Trophoblast cell (in vitro differentiated cells and primary cell): Measurements from ENCODE around the gene SMOC2.
"Not testable (repeated sequence)": the region's sequence is repeated elsewhere in the genome, so short reads cannot be mapped to it uniquely, and the experiment has no call there.

Experiments used
- DNase-seq, 2 donors: peaks; one replicate each; pipeline ENCODE4 v3.0.0-alpha.2; 2016
- H2AFZ ChIP-seq: 2 replicates; pipeline ENCODE4 v1.6.1; 2013; ENCODE audit warnings: low read length, moderate library complexity, mild to moderate bottlenecking; ENCODE audit not compliant: insufficient read depth, poor library complexity
- H2AK5ac ChIP-seq: 2 replicates; pipeline ENCODE4 v1.6.1; 2013; ENCODE audit warnings: mild to moderate bottlenecking, low read length
- H2BK120ac ChIP-seq: 2 replicates; pipeline ENCODE4 v1.6.1; 2013; ENCODE audit warnings: low read length, mild to moderate bottlenecking, moderate library complexity; ENCODE audit not compliant: insufficient read depth, poor library complexity
- H2BK12ac ChIP-seq: 2 replicates; pipeline ENCODE4 v1.6.1; 2013; ENCODE audit warnings: mild to moderate bottlenecking, low read length, moderate library complexity
- H2BK5ac ChIP-seq: 2 replicates; pipeline ENCODE4 v1.6.1; 2013; ENCODE audit warnings: low read length, low read depth, moderate library complexity, mild to moderate bottlenecking; ENCODE audit not compliant: poor library complexity
- H3K14ac ChIP-seq: 2 replicates; pipeline ENCODE4 v1.6.1; 2013; ENCODE audit warnings: mild to moderate bottlenecking, low read length
- H3K18ac ChIP-seq: 2 replicates; pipeline ENCODE4 v1.6.1; 2013; ENCODE audit warnings: mild to moderate bottlenecking, low read length
- H3K23ac ChIP-seq: 2 replicates; pipeline ENCODE4 v1.6.1; 2013; ENCODE audit warnings: low read length
- H3K27ac ChIP-seq: 2 replicates; pipeline ENCODE4 v1.5.1; 2013; ENCODE audit warnings: low read depth, mild to moderate bottlenecking, inconsistent platforms, low read length, moderate library complexity
- H3K27me3 ChIP-seq: 2 replicates; pipeline ENCODE4 v1.6.1; 2013; ENCODE audit warnings: inconsistent platforms, mild to moderate bottlenecking, low read length, moderate library complexity; ENCODE audit not compliant: insufficient read depth
- H3K36me3 ChIP-seq, 2 experiments: 1 replicate in 1 of 2; 2 replicates in 1 of 2; pipeline ENCODE4 v1.6.1; 2013; ENCODE audit warnings: low read length in 2 of 2, mild to moderate bottlenecking in 2 of 2, moderate library complexity in 1 of 2; ENCODE audit not compliant: insufficient read depth in 2 of 2, control insufficient read depth in 1 of 2
- H3K4ac ChIP-seq: 2 replicates; pipeline ENCODE4 v1.6.1; 2013; ENCODE audit warnings: low read depth, mild to moderate bottlenecking, low read length, moderate library complexity
- H3K4me1 ChIP-seq, 2 experiments: 1 replicate in 1 of 2; 2 replicates in 1 of 2; pipeline ENCODE4 v1.6.1; 2013; ENCODE audit warnings: low read length in 2 of 2, mild to moderate bottlenecking in 2 of 2, moderate library complexity in 1 of 2; ENCODE audit not compliant: insufficient read depth in 2 of 2, control insufficient read depth in 1 of 2
- H3K4me2 ChIP-seq: 2 replicates; pipeline ENCODE4 v1.6.1; 2013; ENCODE audit warnings: inconsistent platforms, mild to moderate bottlenecking, low read length, moderate library complexity
- H3K4me3 ChIP-seq: 2 replicates; pipeline ENCODE4 v1.5.1; 2013; ENCODE audit warnings: mild to moderate bottlenecking, low read depth, low read length, inconsistent platforms
- H3K79me1 ChIP-seq: one replicate; pipeline ENCODE4 v1.6.1; 2013; ENCODE audit warnings: low read length
- H3K79me2 ChIP-seq: 2 replicates; pipeline ENCODE4 v1.6.1; 2013; ENCODE audit warnings: low read length, mild to moderate bottlenecking; ENCODE audit not compliant: control insufficient read depth, insufficient read depth, poor library complexity
- H3K9ac ChIP-seq: 2 replicates; pipeline ENCODE4 v1.6.1; 2013; ENCODE audit warnings: mild to moderate bottlenecking, low read length
- H3K9me3 ChIP-seq: 2 replicates; pipeline ENCODE4 v1.6.1; 2013; ENCODE audit warnings: low read depth, mild to moderate bottlenecking, control low read depth, inconsistent platforms, low read length; ENCODE audit not compliant: insufficient read depth
- H4K12ac ChIP-seq: 2 replicates; pipeline ENCODE4 v1.6.1; 2013; ENCODE audit warnings: low read depth, mild to moderate bottlenecking, low read length, moderate library complexity
- H4K8ac ChIP-seq: 2 replicates; pipeline ENCODE4 v1.6.1; 2013; ENCODE audit warnings: low read depth, mild to moderate bottlenecking, low read length, moderate library complexity
- H4K91ac ChIP-seq: one replicate; pipeline ENCODE4 v1.6.1; 2013; ENCODE audit warnings: low read depth, mild to moderate bottlenecking, low read length, moderate library complexity
- WGBS: extraction: QIAGEN DNeasy Blood & Tissue Kit; methylation state at CpG from one replicate; pipeline ENCODE4 v1.1.7; 2013; ENCODE audit warnings: missing lambda C conversion rate; ENCODE audit not compliant: insufficient read length, insufficient coverage; ENCODE audit errors: extremely low coverage; 5-methylcytosine and 5-hydroxymethylcytosine counted together

The SMOC2 gene

GRCh38 chr6:168691774-168692173 is 250.8 kb downstream of the SMOC2 start:
- H2BK120ac ChIP-seq, result peak overlapping the region; percentile 97
- H3K9ac ChIP-seq, result no peak overlapping the region
- peak overlapping the region; percentile 2 for H2BK5ac ChIP-seq
- H3K4me2 ChIP-seq, result no peak overlapping the region
- WGBS, result no CpG with 5 or more reads among the region's 7 CpGs
- H2AK5ac ChIP-seq, result peak overlapping the region; percentile 7
- H3K36me3 ChIP-seq, result no peaks in the 10 kb centered on the region
- peak overlapping the region; percentile 91 for H4K91ac ChIP-seq
- no peak overlapping the region for H3K4ac ChIP-seq
- H3K79me1 ChIP-seq, result peaks cover 25% of the 10 kb centered on the region
- peak overlapping the region; percentile 51 for H2BK12ac ChIP-seq
- no peak overlapping the region for H3K4me3 ChIP-seq
- H3K79me2 ChIP-seq, result no peaks in the 10 kb centered on the region
- peaks cover 3% of the 10 kb centered on the region for H3K9me3 ChIP-seq
- peak overlapping the region; percentile 29 for H3K18ac ChIP-seq
- H2AFZ ChIP-seq, result no peak overlapping the region
- no peak overlapping the region for H3K23ac ChIP-seq
- H3K4me1 ChIP-seq, result peaks cover 30 to 34% of the 10 kb centered on the region in 2 experiments
- H4K12ac ChIP-seq, result no peak overlapping the region
- H3K27ac ChIP-seq, result no peak overlapping the region
- H4K8ac ChIP-seq, result no peak overlapping the region
- H3K27me3 ChIP-seq, result no peaks in the 10 kb centered on the region
- H3K14ac ChIP-seq, result peak overlapping the region; percentile 0
- DNase-seq, result no peak

DNA sequence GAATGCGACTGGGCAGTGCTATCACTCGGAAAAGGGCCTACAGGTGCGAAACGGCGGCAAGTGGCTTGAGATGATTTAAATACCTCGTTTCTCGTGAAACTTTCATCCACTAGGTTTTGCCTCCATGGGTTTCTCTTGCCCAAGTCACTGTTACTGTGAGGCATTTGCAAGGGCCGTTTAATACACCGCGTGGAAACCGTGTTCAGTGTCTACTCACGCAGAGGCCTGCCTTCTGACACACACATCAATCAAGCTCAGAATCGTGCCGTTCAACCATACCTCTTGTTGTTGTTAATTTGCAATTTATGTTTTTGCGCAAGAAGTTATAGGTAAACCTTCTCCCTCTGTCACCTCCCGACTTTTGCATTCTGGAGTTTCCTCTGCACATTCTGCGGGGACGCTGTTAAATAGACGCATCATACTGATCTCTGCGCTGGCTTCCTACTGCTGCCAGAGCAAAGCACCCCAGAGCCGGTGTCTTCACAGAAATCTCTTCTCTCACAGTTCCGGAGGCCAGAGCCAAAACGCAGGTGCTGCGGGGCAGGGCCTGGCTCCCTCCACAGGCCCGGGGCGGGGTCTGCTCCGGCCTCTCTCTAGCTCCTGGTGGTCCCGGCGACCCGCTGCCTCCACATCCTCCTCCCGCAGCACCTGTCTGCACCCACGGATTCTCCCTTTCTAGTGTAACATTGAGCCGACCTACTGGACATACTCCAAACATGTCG is 251.4 kb downstream of the SMOC2 start:
- peak overlapping the region; percentile 64 for H2BK12ac ChIP-seq
- no peak overlapping the region for H3K4ac ChIP-seq
- H3K4me2 ChIP-seq, result no peak overlapping the region
- H3K79me2 ChIP-seq, result no peaks in the 10 kb centered on the region
- peak overlapping the region; percentile 40 for H3K27ac ChIP-seq
- peaks cover 3% of the 10 kb centered on the region for H3K9me3 ChIP-seq
- WGBS, result no CpG with 5 or more reads among the region's 34 CpGs
- no peaks in the 10 kb centered on the region for H3K27me3 ChIP-seq
- peak overlapping the region; percentile 60 for H2BK5ac ChIP-seq
- H3K4me1 ChIP-seq, result peaks cover 27 to 28% of the 10 kb centered on the region in 2 experiments
- H4K12ac ChIP-seq, result peak overlapping the region; percentile 77
- H3K23ac ChIP-seq, result no peak overlapping the region
- H2BK120ac ChIP-seq, result peak overlapping the region; percentile 97
- peak overlapping the region; percentile 77 for H3K18ac ChIP-seq
- no peak overlapping the region for H3K4me3 ChIP-seq
- no peak overlapping the region for H2AFZ ChIP-seq
- no peak for DNase-seq
- H3K36me3 ChIP-seq, result no peaks in the 10 kb centered on the region
- H3K14ac ChIP-seq, result no peak overlapping the region
- H4K91ac ChIP-seq, result peak overlapping the region; percentile 91
- H3K79me1 ChIP-seq, result peaks cover 21% of the 10 kb centered on the region
- no peak overlapping the region for H3K9ac ChIP-seq
- peak overlapping the region; percentile 82 for H4K8ac ChIP-seq
- H2AK5ac ChIP-seq, result peak overlapping the region; percentile 50

DNA sequence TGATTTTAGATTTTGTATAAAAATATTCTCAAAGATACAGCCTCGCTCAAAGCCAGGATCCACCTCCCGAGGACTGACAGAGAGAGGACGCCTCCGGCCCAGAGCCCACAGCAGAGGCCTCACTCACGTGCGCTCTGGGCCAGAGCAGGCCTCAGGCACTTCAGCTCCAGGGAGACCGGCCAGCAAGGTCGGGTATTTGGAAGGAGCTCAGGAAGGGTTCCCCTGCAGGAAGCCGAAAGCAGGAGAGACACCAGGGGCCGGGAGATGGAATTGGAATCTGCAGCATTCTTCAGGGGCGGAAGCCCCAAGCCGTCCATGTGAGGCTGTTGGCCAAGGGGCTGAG is 251.9 kb downstream of the SMOC2 start:
- H3K4me1 ChIP-seq, result peaks cover 22 to 25% of the 10 kb centered on the region in 2 experiments
- H3K9ac ChIP-seq, DNase-seq, H3K9me3 ChIP-seq, H3K4me2 ChIP-seq, H3K4ac ChIP-seq, H2AK5ac ChIP-seq, H4K8ac ChIP-seq, H3K27me3 ChIP-seq, H4K12ac ChIP-seq, H3K36me3 ChIP-seq, H3K23ac ChIP-seq, H2AFZ ChIP-seq, H3K79me2 ChIP-seq, H3K14ac ChIP-seq, H3K4me3 ChIP-seq: not testable (repeated sequence)
- H2BK5ac ChIP-seq, result peak overlapping the region; percentile 60
- H2BK12ac ChIP-seq, result peak overlapping the region; percentile 64
- peaks cover 21% of the 10 kb centered on the region for H3K79me1 ChIP-seq
- peak overlapping the region; percentile 40 for H3K27ac ChIP-seq
- peak overlapping the region; percentile 77 for H3K18ac ChIP-seq
- WGBS, result no CpG with 5 or more reads among the region's 12 CpGs
- peak overlapping the region; percentile 97 for H2BK120ac ChIP-seq
- peak overlapping the region; percentile 91 for H4K91ac ChIP-seq

- H3K4ac ChIP-seq, DNase-seq, H3K27me3 ChIP-seq, H3K14ac ChIP-seq, H3K23ac ChIP-seq, H2AFZ ChIP-seq, H3K4me3 ChIP-seq, H3K18ac ChIP-seq, H3K4me2 ChIP-seq, H3K9ac ChIP-seq, H3K9me3 ChIP-seq, H4K8ac ChIP-seq, H3K79me2 ChIP-seq, H4K12ac ChIP-seq, H2AK5ac ChIP-seq, H3K36me3 ChIP-seq: not testable (repeated sequence)
- peak overlapping the region; percentile 29 for H2BK12ac ChIP-seq
- peaks cover 19% of the 10 kb centered on the region for H3K79me1 ChIP-seq
- peaks cover 19 to 20% of the 10 kb centered on the region in 2 experiments for H3K4me1 ChIP-seq
- WGBS, result no CpG with 5 or more reads among the region's 15 CpGs
- peak overlapping the region; percentile 39 for H2BK5ac ChIP-seq
- peak overlapping the region; percentile 84 for H2BK120ac ChIP-seq
- H3K27ac ChIP-seq, result peak overlapping the region; percentile 16
- peak overlapping the region; percentile 63 for H4K91ac ChIP-seq
Measured at GRCh38 chr6:168694797-168695196, 253.8 kb downstream of the SMOC2 start.
